IMR-90 (cell line): ENCODE results near the gene UBE2E2.

ENCODE experiments used
- BHLHE40 ChIP-seq: fragments of 150-350 bp; IDR thresholded peaks from 2 replicates; pipeline ENCODE4 v1.6.1; 2016; ENCODE audit warnings: mild to moderate bottlenecking, low read depth, low read length
- CTCF ChIP-seq: conservative IDR thresholded peaks from 2 replicates; pipeline ENCODE4 v1.5.1; 2012; ENCODE audit warnings: mild to moderate bottlenecking, low read depth, low read length, improper control_type of control experiment
- POLR2A ChIP-seq: IDR thresholded peaks from 2 replicates; pipeline ENCODE4 v1.6.1; 2012; ENCODE audit warnings: mild to moderate bottlenecking, low read depth, low read length
- RAD21 ChIP-seq: IDR thresholded peaks from 2 replicates; pipeline ENCODE4 v1.6.1; 2012; ENCODE audit warnings: low read length, improper control_type of control experiment
- RFX5 ChIP-seq: IDR thresholded peaks from 2 replicates; pipeline ENCODE4 v1.8.0; 2012; ENCODE audit warnings: low read depth, mild to moderate bottlenecking, low read length, moderate library complexity

DNA sequence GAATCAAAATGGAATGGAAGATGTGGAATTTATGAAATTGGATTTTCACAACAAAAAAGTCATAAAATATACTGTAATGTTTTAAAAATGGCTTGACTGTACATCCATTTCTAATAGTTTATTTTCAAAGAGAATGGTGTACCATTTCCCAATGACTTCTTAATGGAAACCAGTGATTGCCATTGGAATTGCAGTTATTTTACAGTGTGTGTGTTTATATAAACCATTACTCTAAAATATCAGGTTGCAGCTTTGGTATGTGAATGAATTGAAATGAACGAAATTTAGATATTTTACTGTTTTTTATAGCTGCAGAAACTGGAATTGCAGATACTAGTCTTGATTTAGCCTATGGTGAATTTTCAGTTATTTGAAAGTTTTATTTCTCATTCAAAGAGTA, 165.6 kb downstream of the UBE2E2 start:
- TF ChIP-seq CTCF (no peak), RFX5 (no peak), BHLHE40 (no peak), POLR2A (no peak), RAD21 (no peak)
